H1 (cell line): ENCODE data around the gene MIER1. TPM values are rescaled to one million over a fixed set of nuclear protein-coding genes. Genes with fewer than 3 reads are reported as not detected.
"Not testable (repeated sequence)": the region's sequence is repeated elsewhere in the genome, so short reads cannot be mapped to it uniquely, and the experiment has no call there.

ENCODE experiments used
- CTCF ChIA-PET: fragments of 300-600 bp; sonication (Branson Sonifier 250); formaldehyde crosslinking; loops from one replicate; lab custom pipeline; 2021; ENCODE audit not compliant: partially characterized antibody; lab: Charles Lee
- POLR2A ChIA-PET: fragments of 300-600 bp; sonication (Branson Sonifier 250); formaldehyde crosslinking; loops from one replicate; lab custom pipeline; 2021; ENCODE audit warnings: inconsistent platforms; ENCODE audit not compliant: partially characterized antibody; lab: Charles Lee
- DNase-seq, 2 experiments: peaks; one replicate each; pipeline versions ENCODE4 v3.0.0 to v3.0.0-alpha.2; 2010 to 2022; ENCODE audit warnings: low spot score in 2 of 2, low read depth in 1 of 2, mixed read lengths in 1 of 2
- FAIRE-seq: peaks from 2 replicates; lab custom pipeline; 2011; peaks lifted over from hg19 to GRCh38; lab: Jason Lieb, UNC
- H2AFZ ChIP-seq: 2 replicates; pipeline ENCODE4 v1.8.1; 2012; ENCODE audit warnings: low read length, inconsistent platforms
- H2AK5ac ChIP-seq: 2 replicates; pipeline ENCODE4 v1.6.1; 2013; ENCODE audit warnings: low read depth, low read length
- H2BK120ac ChIP-seq: replicated peaks from 2 replicates; pipeline ENCODE3; 2013; ENCODE audit warnings: low read depth, low read length, inconsistent platforms
- H2BK12ac ChIP-seq: 2 replicates; pipeline ENCODE4 v1.6.1; 2013; ENCODE audit warnings: low read depth, low read length
- H2BK15ac ChIP-seq: 2 replicates; pipeline ENCODE4 v1.6.1; 2013; ENCODE audit warnings: low read length
- H2BK20ac ChIP-seq: 2 replicates; pipeline ENCODE4 v1.6.1; 2013; ENCODE audit warnings: low read length
- H2BK5ac ChIP-seq: 2 replicates; pipeline ENCODE4 v1.6.1; 2013; ENCODE audit warnings: low read depth, low read length
- H3K14ac ChIP-seq: 2 replicates; pipeline ENCODE4 v1.6.1; 2013; ENCODE audit warnings: inconsistent platforms; ENCODE audit not compliant: insufficient read length
- H3K18ac ChIP-seq: 2 replicates; pipeline ENCODE4 v1.6.1; 2013; ENCODE audit warnings: low read length; ENCODE audit errors: extremely low read depth
- H3K23ac ChIP-seq: 2 replicates; pipeline ENCODE4 v1.6.1; 2013; ENCODE audit warnings: inconsistent platforms; ENCODE audit not compliant: insufficient read length
- H3K23me2 ChIP-seq: 2 replicates; pipeline ENCODE4 v1.6.1; 2013; ENCODE audit warnings: low read depth, low read length
- H3K27ac ChIP-seq: 2 replicates; pipeline ENCODE4 v1.6.1; 2011; ENCODE audit warnings: low read depth, low read length, inconsistent platforms
- H3K27me3 ChIP-seq, 4 experiments: replicated peaks in 1 of 4; 1 replicate in 1 of 4; 2 replicates in 3 of 4; pipeline versions ENCODE4 v1.6.1 to v1.8.1; 2011 to 2013; ENCODE audit warnings: low read length in 3 of 4, mild to moderate bottlenecking in 3 of 4, inconsistent platforms in 2 of 4, mixed read lengths in 2 of 4, moderate library complexity in 1 of 4; ENCODE audit not compliant: control insufficient read depth in 3 of 4, insufficient read depth in 3 of 4; ENCODE audit errors: extremely low read depth in 1 of 4
- H3K36me3 ChIP-seq, 4 experiments: 2 replicates each; pipeline versions ENCODE4 v1.6.1 to v1.8.1; 2011 to 2013; ENCODE audit warnings: mild to moderate bottlenecking in 4 of 4, low read length in 3 of 4, moderate library complexity in 2 of 4, control low read depth in 1 of 4, inconsistent platforms in 1 of 4; ENCODE audit not compliant: insufficient read depth in 4 of 4, control insufficient read depth in 2 of 4
- H3K4ac ChIP-seq: replicated peaks from 2 replicates; pipeline ENCODE3; 2013; ENCODE audit warnings: low read length, low read depth, mixed read lengths, inconsistent platforms; ENCODE audit not compliant: insufficient read length
- H3K4me1 ChIP-seq, 4 experiments: replicated peaks in 1 of 4; 1 replicate in 1 of 4; 2 replicates in 3 of 4; pipeline versions ENCODE4 v1.6.1 to v1.8.1; 2011 to 2013; ENCODE audit warnings: low read length in 3 of 4, inconsistent platforms in 2 of 4, mixed read lengths in 1 of 4; ENCODE audit not compliant: insufficient read depth in 4 of 4, control insufficient read depth in 3 of 4
- H3K4me2 ChIP-seq, 2 experiments: 2 replicates each; pipeline versions ENCODE4 v1.6.1 to v1.8.1; 2011 to 2013; ENCODE audit warnings: low read depth in 2 of 2, low read length in 2 of 2, control low read depth in 1 of 2, inconsistent platforms in 1 of 2, mild to moderate bottlenecking in 1 of 2; ENCODE audit not compliant: insufficient read depth in 1 of 2
- H3K4me3 ChIP-seq, 4 experiments: fragments of 200-600, 300-600 bp in 1 of 4; sonication (generic), shearing (Covaris generic), sonication (Bioruptor Twin) in 1 of 4; 2 replicates each; pipeline versions ENCODE4 v1.5.1 to v1.8.1; 2011 to 2016; ENCODE audit warnings: low read length in 4 of 4, low read depth in 3 of 4, control low read depth in 2 of 4, inconsistent platforms in 2 of 4, mild to moderate bottlenecking in 2 of 4, mixed read lengths in 1 of 4, moderate library complexity in 1 of 4; ENCODE audit not compliant: insufficient read depth in 2 of 4; ENCODE audit errors: extremely low read depth in 1 of 4
- H3K56ac ChIP-seq: replicated peaks from 2 replicates; pipeline ENCODE3; 2013; ENCODE audit warnings: low read depth, mild to moderate bottlenecking, mixed read lengths, low read length, inconsistent platforms; ENCODE audit not compliant: insufficient read length
- H3K79me1 ChIP-seq: 2 replicates; pipeline ENCODE4 v1.6.1; 2013; ENCODE audit warnings: low read depth, low read length, control low read depth
- H3K79me2 ChIP-seq, 2 experiments: 2 replicates each; pipeline versions ENCODE4 v1.6.1 to v1.8.1; 2012 to 2013; ENCODE audit warnings: low read length in 2 of 2, mild to moderate bottlenecking in 2 of 2, inconsistent platforms in 1 of 2; ENCODE audit not compliant: insufficient read depth in 2 of 2, control insufficient read depth in 1 of 2
- H3K9ac ChIP-seq, 4 experiments: replicated peaks in 1 of 4; 1 replicate in 1 of 4; 2 replicates in 3 of 4; pipeline versions ENCODE4 v1.6.1 to v1.8.1; 2011 to 2013; ENCODE audit warnings: low read depth in 3 of 4, low read length in 3 of 4, control low read depth in 2 of 4, mild to moderate bottlenecking in 2 of 4, moderate library complexity in 2 of 4, inconsistent platforms in 1 of 4; ENCODE audit errors: extremely low read depth in 1 of 4
- H3K9me3 ChIP-seq, 2 experiments: 2 replicates each; pipeline versions ENCODE4 v1.6.1 to v1.8.1; 2012 to 2013; ENCODE audit warnings: mild to moderate bottlenecking in 2 of 2, moderate library complexity in 2 of 2, control low read depth in 1 of 2, inconsistent platforms in 1 of 2, low read depth in 1 of 2, low read length in 1 of 2, mixed read lengths in 1 of 2; ENCODE audit not compliant: insufficient read depth in 2 of 2
- H4K20me1 ChIP-seq, 2 experiments: replicated peaks in 1 of 2; 2 replicates each; pipeline versions ENCODE3 to v1.8.1; 2011 to 2013; ENCODE audit warnings: inconsistent platforms in 2 of 2, low read length in 2 of 2, mild to moderate bottlenecking in 1 of 2; ENCODE audit not compliant: insufficient read depth in 2 of 2, control insufficient read depth in 1 of 2
- H4K5ac ChIP-seq: 2 replicates; pipeline ENCODE4 v1.6.1; 2013; ENCODE audit warnings: low read length, low read depth, mixed read lengths, inconsistent platforms; ENCODE audit not compliant: insufficient read length
- H4K8ac ChIP-seq: 2 replicates; pipeline ENCODE4 v1.8.0; 2013; ENCODE audit warnings: mild to moderate bottlenecking, moderate library complexity, low read length, inconsistent platforms; ENCODE audit not compliant: insufficient read depth; ENCODE audit errors: extremely low read depth
- H4K91ac ChIP-seq: replicated peaks from 2 replicates; pipeline ENCODE3; 2013; ENCODE audit warnings: low read length, mixed read lengths, inconsistent platforms; ENCODE audit not compliant: insufficient read length
- WGBS, 2 experiments: shearing (Covaris generic) in 1 of 2; methylation state at CpG; one replicate each; pipeline versions ENCODE4 v1.1.6 to v1.1.7; 2013 to 2015; ENCODE audit warnings: low lambda C conversion rate in 2 of 2, mixed read lengths in 2 of 2, inconsistent platforms in 1 of 2, low coverage in 1 of 2, missing lambda C conversion rate in 1 of 2; ENCODE audit not compliant: insufficient replicate concordance in 2 of 2, insufficient coverage in 1 of 2, insufficient read length in 1 of 2; ENCODE audit errors: extremely low coverage in 1 of 2, missing lambda C conversion rate in 1 of 2; 5-methylcytosine and 5-hydroxymethylcytosine counted together
- polyA plus RNA-seq, 7 experiments: library from polyadenylated mRNA; depleted of rRNA in 3 of 7; stranded (reverse) in 5 of 7; unstranded in 2 of 7; fragments of >200 nt in 5 of 7; fragments of 200-250 nt in 2 of 7; gene quantifications; 1 replicate in 5 of 7; 2 replicates in 1 of 7; 4 replicates in 1 of 7; pipeline versions ENCODE4 v1.2.1 to v1.2.3, GENCODE V29; 2011 to 2013; ENCODE audit warnings: missing spikeins in 2 of 7, mixed read lengths in 2 of 7
- total RNA-seq: library from RNA; stranded (reverse); fragmentation: NEBNext Ultra II Directional; extraction: Animal tissue kit (Norgen Biotek cat#: 25700); gene quantifications from 2 replicates; pipeline ENCODE4 v1.2.1, GENCODE V29; 2021

The MIER1 gene
- total and polyA plus RNA-seq, 2 of the 8 experiments (the other 6 are each of a cell fraction or from before 2014, with no cell fraction given) = 5.2 to 33.5 TPM

- not testable (repeated sequence) for H3K79me1 ChIP-seq
Measured at GRCh38 chr1:66979621-66980020, 54.8 kb downstream of the MIER1 start.

More at GRCh38 chr1:66979621-66980020, 54.8 kb downstream of the MIER1 start:
- H3K18ac ChIP-seq, H3K4me3 ChIP-seq, FAIRE-seq, H3K56ac ChIP-seq, H3K9me3 ChIP-seq, H2BK5ac ChIP-seq, H4K20me1 ChIP-seq, H2BK20ac ChIP-seq, H3K27ac ChIP-seq, DNase-seq, H2BK120ac ChIP-seq, H3K14ac ChIP-seq, H3K27me3 ChIP-seq, H2AFZ ChIP-seq, H4K5ac ChIP-seq, H3K4me2 ChIP-seq, H2BK12ac ChIP-seq, H3K79me2 ChIP-seq, H4K91ac ChIP-seq, H3K23ac ChIP-seq, H3K9ac ChIP-seq, H2AK5ac ChIP-seq, H3K23me2 ChIP-seq, H3K4ac ChIP-seq, H2BK15ac ChIP-seq, H3K4me1 ChIP-seq, H4K8ac ChIP-seq, POLR2A ChIA-PET: not testable (repeated sequence)
- H3K36me3 ChIP-seq = peaks cover 6 to 70% (median 24%) of the 10 kb centered on the region in 4 experiments
- WGBS, 2 experiments = 98% methylated on average over 10 of the region's 11 CpGs; no CpG with 5 or more reads in 1 of the 2 experiments
- CTCF ChIA-PET = interaction anchor here (1.3 to 2.2 kb wide), 3 partner anchors 16 to 232 kb away, joined by 3 to 7 read pairs (median 7); no protein-coding TSS in a partner anchor
